HG03103 (cell line): ENCODE measurements around the gene MAPK8IP1.

Experiments
- ATAC-seq: cut with Tn5 transposase; IDR thresholded peaks from one replicate; pipeline ENCODE4 v1.9.1; 2021; ENCODE audit warnings: low read depth; ENCODE audit not compliant: unreplicated experiment

MAPK8IP1 gene

DNA sequence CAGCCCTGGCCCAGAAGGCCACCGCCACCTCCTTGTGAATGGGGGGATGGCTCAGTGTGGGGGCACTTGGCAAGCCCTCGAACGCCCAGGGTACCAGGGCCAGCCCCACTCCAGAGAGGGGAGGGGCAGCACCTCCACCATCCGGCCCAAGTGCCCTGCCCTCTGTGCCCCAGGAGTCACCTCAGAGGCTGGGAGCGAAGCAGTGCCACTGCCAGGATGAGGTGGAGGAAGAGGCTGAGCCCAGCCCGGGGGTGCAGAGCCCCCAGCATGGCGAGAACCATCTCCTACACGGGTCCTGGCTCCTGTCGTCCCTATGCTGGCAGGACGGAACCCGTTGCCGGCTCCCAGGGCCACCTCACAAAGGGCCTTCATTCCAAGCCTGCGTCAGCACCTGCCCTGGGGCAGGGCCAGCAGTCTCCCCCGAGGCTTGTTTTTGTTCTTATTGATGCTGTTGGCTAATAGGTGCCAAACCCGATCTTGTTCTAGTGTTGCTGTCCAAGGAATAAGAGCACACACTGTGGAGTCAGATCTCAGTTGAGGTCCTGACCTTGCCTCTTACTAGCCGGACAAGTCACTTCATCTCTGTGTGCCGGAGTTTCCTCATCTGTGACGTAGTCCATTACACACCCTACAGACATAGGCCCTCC, 21.6 kb downstream of the MAPK8IP1 start, which contains the start of gene FREY1:
TSS of gene FREY1 (minus strand) at position 307 of the 647 bp plus-strand sequence. CDS start at position 281, 26 bp downstream.
- ATAC-seq, result no peak

DNA sequence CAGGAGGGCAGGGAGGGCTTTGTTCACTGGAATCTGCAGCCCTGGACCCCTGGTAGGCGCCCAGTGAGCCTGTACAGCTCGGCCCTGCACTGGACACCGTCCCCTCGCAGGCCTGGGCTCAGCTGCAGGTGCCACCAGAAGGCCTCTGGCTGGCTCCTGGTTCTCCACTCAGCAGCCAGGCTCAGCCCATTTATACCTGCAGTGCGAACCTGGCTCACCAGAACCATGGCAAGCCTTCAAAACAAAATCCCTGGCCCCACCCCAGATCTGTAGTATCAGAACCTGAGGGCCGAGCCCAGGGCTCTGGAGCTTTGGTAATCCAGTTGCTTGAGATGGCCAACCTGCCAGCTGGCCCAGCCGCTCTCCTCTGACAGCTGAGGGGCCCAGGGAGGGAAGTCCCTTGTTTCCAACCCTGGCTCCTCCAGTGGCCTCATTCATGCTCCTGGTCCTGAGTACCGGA, 22.5 kb downstream of the MAPK8IP1 start:
- ATAC-seq, result no peak

DNA sequence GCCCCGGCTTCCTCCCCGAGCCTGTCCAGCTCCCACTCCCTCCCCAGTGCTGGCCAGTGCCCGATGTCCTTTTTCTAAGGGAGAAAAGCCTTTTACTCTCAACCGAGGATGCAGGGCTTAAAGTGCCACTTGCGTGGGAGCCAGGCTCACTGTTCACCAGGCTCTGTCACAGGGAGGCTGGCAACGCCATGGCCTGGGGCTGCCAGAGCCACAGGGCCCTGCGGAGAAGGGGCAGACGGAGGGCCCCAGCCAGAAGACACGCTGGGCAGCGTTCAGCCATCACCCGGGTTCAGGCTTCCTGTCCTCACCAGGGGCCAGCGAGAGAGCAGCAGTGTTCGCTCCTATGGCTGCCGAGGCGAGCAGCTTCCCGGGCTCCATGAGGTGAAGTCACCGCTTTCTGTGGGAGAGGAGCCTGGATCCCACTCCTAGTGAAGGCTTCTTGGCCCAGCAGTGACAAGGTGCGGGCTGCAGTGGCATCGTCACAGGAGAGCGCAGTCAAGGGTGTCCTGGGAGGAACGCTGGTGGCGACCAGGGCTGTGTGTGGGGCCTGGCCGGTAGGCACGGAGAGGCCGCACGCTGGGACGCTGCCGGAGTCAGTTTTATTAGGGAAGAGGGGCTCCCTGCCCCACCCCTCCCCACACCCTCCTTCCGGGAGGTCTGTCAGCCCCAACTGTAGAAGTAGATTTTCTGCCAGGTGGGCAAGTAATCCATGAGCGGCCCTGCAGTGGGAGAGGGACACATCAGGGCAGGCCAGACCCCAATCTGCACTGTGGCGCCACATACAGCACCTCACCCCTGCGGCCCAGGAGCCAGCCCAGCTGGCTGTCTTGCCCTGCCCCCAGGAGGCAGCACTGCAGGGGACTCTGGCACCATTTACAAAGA, 24.4 kb downstream of the MAPK8IP1 start:
- no peak for ATAC-seq

DNA sequence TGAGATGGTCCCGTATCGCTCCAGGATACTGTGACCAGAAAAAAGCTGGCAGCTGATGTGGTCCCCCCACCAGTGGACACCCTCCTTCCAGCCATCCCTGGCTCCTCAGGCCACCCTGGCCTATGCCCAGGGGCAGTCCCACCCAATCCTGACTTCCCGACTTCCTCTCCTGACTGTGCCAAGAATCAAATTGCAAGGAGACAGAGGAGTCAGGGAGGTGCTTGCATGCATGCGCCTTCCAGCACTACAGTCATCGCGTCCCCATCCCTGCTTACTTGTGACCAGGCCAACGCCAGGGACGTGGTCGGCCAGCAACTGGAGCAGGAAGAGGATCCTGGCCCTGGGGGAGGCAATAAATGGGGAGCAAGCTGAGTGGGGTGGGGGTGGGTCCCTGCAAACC, 25.2 kb downstream of the MAPK8IP1 start:
- ATAC-seq, result no peak

DNA sequence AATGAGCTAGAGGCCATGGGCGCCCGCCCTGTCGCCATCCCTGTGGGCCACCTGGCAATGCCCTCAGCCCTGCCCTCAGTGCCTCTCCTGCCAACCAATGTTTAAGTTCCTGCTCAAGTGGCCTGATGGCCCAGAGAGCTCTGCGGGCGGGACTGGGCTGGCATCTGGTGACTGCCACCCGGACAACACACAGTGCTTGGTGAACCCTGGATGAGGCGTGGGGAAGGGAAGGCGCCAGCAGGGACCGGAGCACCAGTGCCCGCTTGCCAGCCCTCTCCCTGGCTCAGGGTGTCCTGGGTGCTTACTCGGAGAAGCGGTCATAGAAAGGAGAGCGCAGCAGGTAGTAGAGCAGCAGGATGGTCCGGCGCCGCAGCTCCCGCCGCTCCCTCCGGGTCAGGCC, 28.1 kb downstream of the MAPK8IP1 start:
- ATAC-seq, result no peak

DNA sequence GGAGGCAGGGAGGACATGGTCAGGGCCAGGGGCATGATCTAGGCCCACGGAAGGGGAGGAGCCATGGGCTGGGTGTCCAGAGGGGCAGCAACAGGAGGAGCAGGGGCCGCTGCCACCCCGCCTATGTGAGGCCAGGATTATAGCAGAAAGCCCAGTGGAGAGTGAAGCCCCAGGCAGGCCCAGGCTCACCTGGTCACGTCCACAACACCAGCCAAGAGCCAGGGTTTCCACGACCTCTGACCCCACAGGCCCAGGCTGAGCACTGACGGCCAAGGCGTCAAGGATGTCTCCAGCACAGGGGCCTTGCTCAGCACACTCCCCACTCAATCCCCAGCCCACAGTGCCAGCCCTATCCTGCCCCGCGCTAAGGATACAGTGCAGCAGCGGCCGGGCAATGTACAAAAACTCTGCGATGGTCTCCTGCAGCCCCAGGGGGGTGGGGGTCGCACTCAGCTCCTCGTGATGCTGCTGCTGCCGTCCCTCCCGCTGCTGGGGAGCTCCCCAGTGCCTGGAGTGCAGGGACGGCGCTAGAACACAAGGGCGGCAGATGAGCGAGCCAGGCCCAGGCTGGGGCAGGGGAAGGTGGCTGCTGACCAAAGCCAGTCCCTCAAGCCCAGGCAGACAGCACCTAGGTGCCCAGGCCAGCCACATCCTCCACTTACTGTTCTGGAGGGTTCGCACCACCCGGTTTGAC, 28.6 kb downstream of the MAPK8IP1 start:
- ATAC-seq, result no peak

DNA sequence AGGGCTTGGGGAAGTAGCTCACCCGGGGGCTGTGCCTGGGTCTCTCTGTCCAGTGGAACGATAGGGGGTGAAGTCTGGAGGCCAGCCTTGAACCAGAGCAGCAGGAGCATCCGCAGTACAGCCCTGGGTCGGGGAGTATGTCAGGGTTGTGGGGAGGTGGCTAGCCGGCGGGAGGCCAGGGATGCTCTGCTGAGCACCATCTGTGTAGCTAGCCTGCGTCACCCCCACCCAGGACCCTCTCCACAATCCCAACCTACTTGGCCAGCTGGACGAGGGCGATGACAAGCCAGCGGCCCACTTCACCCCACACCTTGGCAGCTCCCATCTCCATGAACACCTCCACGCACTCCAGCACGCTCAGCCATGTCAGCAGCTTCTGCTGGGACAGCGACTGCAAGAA, 30.0 kb downstream of the MAPK8IP1 start:
- no peak for ATAC-seq

- no peak for ATAC-seq
Measured at GRCh38 chr11:45917286-45917622, 31.8 kb downstream of the MAPK8IP1 start.

DNA sequence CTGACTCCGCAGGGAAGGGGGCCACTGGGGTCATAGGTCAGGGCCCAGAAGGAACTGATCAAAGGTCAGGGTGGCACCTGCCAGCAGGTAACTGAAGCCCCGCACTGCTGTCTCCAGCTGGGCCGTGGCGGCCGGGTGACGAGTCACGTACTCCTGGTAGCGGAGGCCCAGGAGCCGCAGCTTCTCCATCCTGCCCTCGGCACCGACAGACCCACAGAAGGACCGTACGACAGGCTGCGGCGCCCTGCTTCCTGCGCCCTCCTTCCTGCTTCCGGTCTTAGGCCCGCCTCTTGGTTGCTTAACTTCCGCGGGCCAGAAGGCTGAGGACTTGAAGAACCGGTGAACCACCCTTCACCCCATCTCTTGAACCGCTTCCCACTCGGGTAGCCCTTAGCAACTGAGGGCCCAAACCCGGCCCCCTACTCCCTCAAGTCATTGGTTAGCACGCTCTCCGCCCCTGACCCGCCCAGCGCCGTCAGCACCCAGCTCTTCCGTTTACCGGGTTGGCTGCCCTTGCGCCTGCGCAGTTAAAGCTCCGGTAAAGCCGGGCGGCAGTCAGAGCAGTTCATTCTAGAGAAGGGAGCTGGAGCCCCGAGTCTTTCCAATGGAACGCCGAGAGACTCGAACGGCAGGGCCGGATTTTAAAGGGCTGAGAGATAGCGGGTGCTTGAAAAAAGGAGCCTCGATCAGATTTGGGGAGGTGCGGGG, 32.3 kb downstream of the MAPK8IP1 start, which contains the start of gene PEX16:
TSS of gene PEX16 (minus strand) at position 255 of the 708 bp plus-strand sequence. CDS start at position 189, 66 bp downstream.
- peak; percentile 84 for ATAC-seq

GRCh38 chr11:45918331-45918941, 33.0 kb downstream of the MAPK8IP1 start:
- peak; percentile 44 for ATAC-seq

GRCh38 chr11:45918962-45919675, 33.7 kb downstream of the MAPK8IP1 start:
- no peak for ATAC-seq

DNA sequence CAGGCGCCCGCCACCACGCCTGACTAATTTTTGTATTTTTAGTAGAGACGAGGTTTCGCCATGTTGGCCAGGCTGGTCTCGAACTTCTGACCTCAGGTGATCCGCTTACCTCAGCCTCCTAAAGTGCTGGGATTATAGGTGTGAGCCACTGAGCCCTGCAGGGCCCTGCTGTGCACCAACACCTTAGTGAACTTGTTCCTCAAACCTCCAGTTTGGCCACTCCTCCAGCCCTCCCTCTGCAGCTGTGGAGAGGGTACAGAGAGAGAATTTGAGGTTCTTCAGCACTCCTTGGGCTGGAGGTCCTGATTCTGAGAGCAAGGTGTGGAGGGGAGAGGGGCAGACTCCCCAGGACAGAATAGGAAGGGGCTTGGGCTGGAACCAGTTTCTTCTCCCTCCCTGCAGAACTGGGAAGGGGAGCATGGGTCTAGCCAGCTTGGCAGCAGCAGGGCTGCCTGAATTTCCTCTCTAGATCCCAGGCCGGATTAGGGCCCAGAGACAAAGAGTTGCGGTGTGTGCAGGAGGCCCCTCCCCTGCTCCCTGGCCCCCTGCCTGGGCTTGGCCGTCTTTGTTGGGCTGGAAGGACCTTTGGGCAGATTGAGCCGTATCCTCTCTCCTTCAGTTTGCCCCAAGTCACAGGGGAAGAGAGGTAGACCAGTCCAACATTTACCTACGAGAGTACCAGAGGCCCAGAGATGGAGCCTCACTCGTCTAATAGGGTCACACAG, 34.5 kb downstream of the MAPK8IP1 start:
- no peak for ATAC-seq

DNA sequence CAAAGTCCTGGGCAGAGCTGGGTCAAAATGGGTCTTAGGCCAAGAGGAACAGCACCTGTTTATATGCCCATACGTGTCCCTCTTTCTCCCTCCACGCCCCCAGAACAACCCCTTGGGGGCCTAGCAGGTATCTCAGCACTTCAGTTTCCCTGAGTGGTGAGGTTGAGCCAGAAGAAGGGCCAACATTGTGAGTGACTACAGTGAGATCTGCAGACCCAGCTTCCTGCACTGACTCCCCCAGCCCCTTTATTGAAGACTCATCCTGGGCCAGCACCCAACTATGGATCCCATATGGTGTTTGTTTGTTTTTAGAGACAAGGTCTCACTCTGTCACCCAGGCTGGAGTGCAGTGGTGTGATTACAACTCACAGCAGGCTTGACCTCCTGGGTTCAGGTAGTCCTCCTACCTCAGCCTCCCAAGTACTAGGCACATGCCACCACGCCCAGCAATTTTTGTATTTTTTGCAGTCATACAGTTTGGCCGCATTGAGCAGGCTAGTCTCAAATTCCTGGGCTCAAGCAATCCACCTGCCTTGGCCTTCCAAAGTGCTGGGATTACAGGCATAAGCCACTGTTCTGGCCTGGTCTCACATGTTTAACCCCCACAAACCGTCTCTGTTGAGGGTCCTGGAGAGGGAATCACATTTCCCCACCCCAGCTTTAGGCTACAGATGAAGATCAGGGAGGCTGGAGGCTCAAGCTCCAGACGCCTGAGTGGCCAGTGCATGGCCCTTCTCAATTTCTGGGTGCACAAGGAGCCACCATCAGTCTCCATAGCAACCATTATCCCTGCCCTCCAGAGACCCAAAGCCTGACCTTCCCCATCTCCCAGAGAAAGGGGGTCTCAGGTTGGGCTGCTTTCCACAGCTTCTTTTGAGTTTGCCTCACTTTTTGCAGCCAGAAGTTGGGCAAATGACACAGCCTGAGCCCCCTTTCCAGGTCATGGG, 35.4 kb downstream of the MAPK8IP1 start:
- ATAC-seq, result no peak

- no peak for ATAC-seq
Measured at GRCh38 chr11:45921561-45922424, 36.3 kb downstream of the MAPK8IP1 start.

DNA sequence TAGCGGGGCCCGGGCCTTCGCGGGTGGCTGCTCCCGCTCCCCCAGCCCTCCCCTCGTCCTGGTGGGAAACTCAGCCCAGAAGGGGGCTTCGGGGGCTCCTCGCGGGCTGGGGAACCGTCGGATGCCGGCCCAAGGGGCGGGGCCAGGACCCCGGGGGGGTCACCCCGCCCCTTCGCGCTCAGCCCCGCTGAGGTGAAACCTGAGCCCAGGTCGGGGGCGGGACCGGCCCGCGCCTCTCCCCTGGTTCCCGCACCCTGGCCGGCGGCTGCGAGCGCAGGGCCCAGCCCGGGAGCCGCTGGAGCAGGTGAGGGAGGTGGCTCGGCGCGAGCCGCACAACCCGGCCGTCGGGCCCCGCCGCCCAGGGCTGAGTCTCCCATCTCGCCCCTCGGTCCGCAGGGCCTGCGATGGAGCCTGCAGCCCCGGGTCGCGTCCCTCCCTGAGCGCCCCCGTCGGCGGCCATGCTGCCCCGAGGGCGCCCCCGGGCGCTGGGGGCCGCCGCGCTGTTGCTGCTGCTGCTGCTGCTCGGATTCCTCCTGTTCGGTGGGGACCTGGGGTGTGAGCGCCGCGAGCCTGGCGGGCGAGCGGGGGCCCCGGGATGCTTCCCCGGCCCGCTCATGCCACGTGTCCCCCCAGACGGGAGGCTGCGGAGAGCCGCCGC, 37.1 kb downstream of the MAPK8IP1 start, which contains the start of gene LARGE2:
TSS of gene LARGE2 (plus strand) at position 232 of the 658 bp plus-strand sequence. CDS start at position 459, 227 bp downstream.
- ATAC-seq, result no peak
